Measurements from ENCODE around the gene ST7L. TPM values are rescaled to one million over a fixed set of nuclear protein-coding genes. Genes with fewer than 3 reads are reported as not detected.

The ST7L gene
- total RNA-seq, 6 donors from 2014 or later = 14.4 to 33.9 (median 16.1) TPM

- ATAC-seq (ENCODE audit: low FRiP score in 2 of 2) = no peak
- Histone ChIP-seq H3K36me3 (peaks cover 0 to 6% (median 1%) of the 10 kb centered on the region in 4 donors), H3K4me1 (no peaks in the 10 kb centered on the region), H3K27ac (no peak overlapping the region), H3K9me3 (peaks cover 0 to 3% (median 0%) of the 10 kb centered on the region in 4 donors), H3K27me3 (no peaks in the 10 kb centered on the region), H3K4me3 (no peak overlapping the region)
- no peak for TF ChIP-seq EP300 (IDR thresholded peaks at IDR 0.05)
- TF ChIP-seq CTCF (IDR thresholded peaks at IDR 0.05) = no peak
- TF ChIP-seq POLR2A (IDR thresholded peaks at IDR 0.05) = no peak
- TF ChIP-seq POLR2AphosphoS5 (IDR thresholded peaks at IDR 0.05) = no peak
- WGBS, 2 donors = 95 to 100% methylated on average over 1 of the region's 1 CpG
- DNase-seq = no peak
These were observed 140.6 kb downstream of the ST7L start for GRCh38 chr1:112478314-112478713.

- Histone ChIP-seq H3K27ac (no peak overlapping the region), H3K27me3 (no peaks in the 10 kb centered on the region), H3K36me3 (peaks cover 0 to 6% (median 1%) of the 10 kb centered on the region in 4 donors), H3K4me3 (no peak overlapping the region), H3K9me3 (peaks cover 0 to 3% (median 0%) of the 10 kb centered on the region in 4 donors), H3K4me1 (no peaks in the 10 kb centered on the region)
- TF ChIP-seq POLR2AphosphoS5 (IDR thresholded peaks at IDR 0.05) (no peak), POLR2A (IDR thresholded peaks at IDR 0.05) (no peak), CTCF (IDR thresholded peaks at IDR 0.05) (no peak)
- DNase-seq (no peak), ATAC-seq (ENCODE audit: low FRiP score in 2 of 2) (no peak)
These were observed 141.4 kb downstream of the ST7L start for GRCh38 chr1:112477550-112477949.

Small RNAs within 50 kb of the gene (small RNA-seq; reads per million reads assigned to genes)
- 0 reads per million in 4 donors for gene RNU7-70P

Other genes starting within 250 kb of the ST7L start
- gene CTTNBP2NL, start 222.9 kb downstream of the ST7L start, total RNA-seq = 10 to 100 TPM; 33.1 to 95.3 (median 53.7) TPM
- gene WNT2B, start 110.2 kb downstream of the ST7L start, total RNA-seq = 10 to 100 TPM in 3 of 6 donors, 1 to 10 TPM in 3; 4.5 to 19.9 (median 9.5) TPM
- 100 to 1,000 TPM in 5 of 6 donors, 10 to 100 TPM in 1; 91.1 to 196 (median 128) TPM for gene CAPZA1, start 691 bp upstream of the ST7L start, total RNA-seq
- gene MOV10, start 55.5 kb upstream of the ST7L start, total RNA-seq = 100 to 1,000 TPM in 2 of 6 donors, 10 to 100 TPM in 4; 26.5 to 161 (median 56.0) TPM
- 100 to 1,000 TPM in 5 of 6 donors, 10 to 100 TPM in 1; 80.9 to 218 (median 132) TPM for gene RHOC, start 88.0 kb upstream of the ST7L start, total RNA-seq
- gene PPM1J, start 96.2 kb upstream of the ST7L start, total RNA-seq = under 1 TPM in 5 of 6 donors, not detected in 1; 0.55 to 0.91 (median 0.74) TPM

All from upper lobe of left lung (tissue), 6 donors.